Measurements from ENCODE around the gene EFHD2. TPM values are rescaled to one million over a fixed set of nuclear protein-coding genes. Genes with fewer than 3 reads are reported as not detected.

EFHD2 gene
- total and polyA plus RNA-seq, 2 of the 8 experiments (the other 6 are each of a cell fraction or from before 2014, with no cell fraction given), result 24.4 to 25.1 TPM

GRCh38 chr1:15406614-15407559 lies 2.8 kb upstream of the EFHD2 start:
- Histone ChIP-seq H3K27ac (ENCODE audit: low read depth, low read length) (no peak overlapping the region), H4K91ac (replicated peaks; ENCODE audit: insufficient read length, low read length) (no peak overlapping the region), H2AK5ac (ENCODE audit: low read depth, low read length) (no peak overlapping the region), H3K4ac (replicated peaks; ENCODE audit: insufficient read length, low read depth, low read length) (no peak overlapping the region), H2AFZ (ENCODE audit: low read length) (no peak overlapping the region), H3K14ac (ENCODE audit: insufficient read length) (no peak overlapping the region), H3K18ac (ENCODE audit: extremely low read depth, low read length) (no peak overlapping the region), H3K36me3 (ENCODE audit: control insufficient read depth in 2 of 4, insufficient read depth in 4 of 4, low read length in 3 of 4) (no peaks in the 10 kb centered on the region), H3K56ac (replicated peaks; ENCODE audit: insufficient read length, low read depth, low read length) (no peak overlapping the region), H4K8ac (ENCODE audit: extremely low read depth, insufficient read depth, low read length) (no peak overlapping the region), H2BK12ac (ENCODE audit: low read depth, low read length) (no peak overlapping the region), H3K79me1 (ENCODE audit: low read depth, low read length) (no peaks in the 10 kb centered on the region), H3K27me3 (replicated peaks in 1 of 4; ENCODE audit: control insufficient read depth in 3 of 4, extremely low read depth in 1 of 4, insufficient read depth in 3 of 4, low read length in 3 of 4) (peaks cover 0 to 19% (median 14%) of the 10 kb centered on the region in 4 experiments; a peak in 6 of 7 replicates), H3K23me2 (ENCODE audit: low read depth, low read length) (peaks cover 8% of the 10 kb centered on the region), H4K20me1 (replicated peaks in 1 of 2; ENCODE audit: control insufficient read depth in 1 of 2, insufficient read depth in 2 of 2, low read length in 2 of 2) (peaks cover 0 to 4% of the 10 kb centered on the region in 2 experiments), H3K4me1 (replicated peaks in 1 of 4; ENCODE audit: control insufficient read depth in 3 of 4, insufficient read depth in 4 of 4, low read length in 3 of 4) (peaks cover 0 to 15% (median 3%) of the 10 kb centered on the region in 4 experiments; a peak in 6 of 7 replicates), H3K4me3 (ENCODE audit: extremely low read depth in 1 of 4, insufficient read depth in 2 of 4, low read depth in 3 of 4, low read length in 4 of 4) (no peak overlapping the region), H2BK120ac (replicated peaks; ENCODE audit: low read depth, low read length) (no peak overlapping the region), H3K9ac (replicated peaks in 1 of 4; ENCODE audit: extremely low read depth in 1 of 4, low read depth in 3 of 4, low read length in 3 of 4) (no peak overlapping the region), H2BK15ac (ENCODE audit: low read length) (no peak overlapping the region), H3K79me2 (ENCODE audit: control insufficient read depth in 1 of 2, insufficient read depth in 2 of 2, low read length in 2 of 2) (no peaks in the 10 kb centered on the region), H3K23ac (ENCODE audit: insufficient read length) (no peak overlapping the region), H2BK5ac (ENCODE audit: low read depth, low read length) (no peak overlapping the region), H2BK20ac (ENCODE audit: low read length) (no peak overlapping the region), H4K5ac (ENCODE audit: insufficient read length, low read depth, low read length) (no peak overlapping the region), H3K9me3 (ENCODE audit: insufficient read depth in 2 of 2, low read depth in 1 of 2, low read length in 1 of 2) (no peaks in the 10 kb centered on the region), H3K4me2 (ENCODE audit: insufficient read depth in 1 of 2, low read depth in 2 of 2, low read length in 2 of 2) (no peak overlapping the region)
- ChIA-PET POLR2A (ENCODE audit: partially characterized antibody) (interaction anchor here (0.7 kb wide), 1 partner anchor 12 kb away, joined by 3 read pairs; no protein-coding TSS in a partner anchor), CTCF (ENCODE audit: partially characterized antibody) (interaction anchor here (0.6 to 1.8 kb wide), 10 partner anchors 10 to 83 kb away, joined by 3 to 9 read pairs (median 4); no protein-coding TSS in a partner anchor)
- FAIRE-seq, result no peak
- WGBS, 2 experiments (ENCODE audit: extremely low coverage in 1 of 2, insufficient coverage in 1 of 2, insufficient read length in 1 of 2, insufficient replicate concordance in 2 of 2, low coverage in 1 of 2, low lambda C conversion rate in 2 of 2, missing lambda C conversion rate in 1 of 2), result 82% methylated on average over 10 of the region's 11 CpGs; no CpG with 5 or more reads in 1 of the 2 experiments
- DNase-seq (ENCODE audit: low read depth in 1 of 2, low spot score in 2 of 2), result no peak
- TF ChIP-seq EGR1 (IDR thresholded peaks at IDR 0.05; ENCODE audit: borderline replicate concordance, low read depth, low read length), result no peak
- TF ChIP-seq, protein P1, sequence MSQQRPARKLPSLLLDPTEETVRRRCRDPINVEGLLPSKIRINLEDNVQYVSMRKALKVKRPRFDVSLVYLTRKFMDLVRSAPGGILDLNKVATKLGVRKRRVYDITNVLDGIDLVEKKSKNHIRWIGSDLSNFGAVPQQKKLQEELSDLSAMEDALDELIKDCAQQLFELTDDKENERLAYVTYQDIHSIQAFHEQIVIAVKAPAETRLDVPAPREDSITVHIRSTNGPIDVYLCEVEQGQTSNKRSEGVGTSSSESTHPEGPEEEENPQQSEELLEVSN (IDR thresholded peaks at IDR 0.05), result no peak
- TF ChIP-seq RNF2 (IDR thresholded peaks at IDR 0.05; ENCODE audit: borderline replicate concordance, low read depth, low read length, missing control alignments, poor library complexity, severe bottlenecking), result no peak
- no peak for TF ChIP-seq KDM4A (IDR thresholded peaks at IDR 0.05; ENCODE audit: low read depth, low read length, severe bottlenecking)
- no peak for TF ChIP-seq TEAD4 (IDR thresholded peaks at IDR 0.05; ENCODE audit: low read depth, low read length)
- no peak for TF ChIP-seq BCL11A (IDR thresholded peaks at IDR 0.05; ENCODE audit: low read depth in 2 of 2, low read length in 2 of 2)
- TF ChIP-seq CTBP2 (IDR thresholded peaks at IDR 0.05; ENCODE audit: borderline replicate concordance, insufficient read depth, insufficient read length, low read length), result no peak
- no peak for TF ChIP-seq GABPA (IDR thresholded peaks at IDR 0.05; ENCODE audit: borderline replicate concordance, insufficient read depth, low read length)
- no peak for TF ChIP-seq CHD2 (IDR thresholded peaks at IDR 0.05; ENCODE audit: low read length)
- no peak for TF ChIP-seq RXRA (IDR thresholded peaks at IDR 0.05; ENCODE audit: insufficient read depth, low read depth, low read length)

Measured in H1 (cell line).